HG03139 (cell line): ENCODE results near the gene SDK2.
"Not testable (repeated sequence)": the region's sequence is repeated elsewhere in the genome, so short reads cannot be mapped to it uniquely, and the experiment has no call there.

ENCODE experiments used
- ATAC-seq: cut with Tn5 transposase; IDR thresholded peaks from one replicate; pipeline ENCODE4 v1.9.1; 2021; ENCODE audit not compliant: unreplicated experiment

SDK2 gene

GRCh38 chr17:73313526-73314127 is 330.6 kb downstream of the SDK2 start:
- no peak for ATAC-seq

- ATAC-seq = not testable (repeated sequence)
These were observed 331.4 kb downstream of the SDK2 start for GRCh38 chr17:73312887-73313286.

- peak; percentile 85 for ATAC-seq
These were observed 332.2 kb downstream of the SDK2 start, which contains the start of gene CDC42EP4 for GRCh38 chr17:73311781-73312641. CDC42EP4 (minus strand) TSS chr17:73312001; CDS start chr17:73286500, 25,501 bp downstream.

- ATAC-seq = peak; percentile 4
These were observed 332.8 kb downstream of the SDK2 start for GRCh38 chr17:73311428-73311780.

GRCh38 chr17:73309727-73310596 is 334.3 kb downstream of the SDK2 start:
- no peak for ATAC-seq

GRCh38 chr17:73308959-73309358 is 335.3 kb downstream of the SDK2 start:
- not testable (repeated sequence) for ATAC-seq

GRCh38 chr17:73308017-73308823 is 336.0 kb downstream of the SDK2 start:
- ATAC-seq = no peak

GRCh38 chr17:73307130-73307529 is 337.1 kb downstream of the SDK2 start:
- no peak for ATAC-seq

GRCh38 chr17:73305845-73306836 is 338.1 kb downstream of the SDK2 start:
- no peak for ATAC-seq

GRCh38 chr17:73304971-73305812 is 339.1 kb downstream of the SDK2 start:
- no peak for ATAC-seq

- ATAC-seq = no peak
These were observed 339.8 kb downstream of the SDK2 start for GRCh38 chr17:73304438-73304837.

- ATAC-seq = no peak
These were observed 342.1 kb downstream of the SDK2 start for GRCh38 chr17:73302189-73302588.

- no peak for ATAC-seq
These were observed 342.9 kb downstream of the SDK2 start for GRCh38 chr17:73301369-73301768.

GRCh38 chr17:73300392-73300791 is 343.9 kb downstream of the SDK2 start:
- no peak for ATAC-seq

- ATAC-seq = no peak
These were observed 346.0 kb downstream of the SDK2 start for GRCh38 chr17:73297934-73298861.

GRCh38 chr17:73293480-73293911 is 350.7 kb downstream of the SDK2 start:
- ATAC-seq = no peak

- no peak for ATAC-seq
These were observed 351.2 kb downstream of the SDK2 start for GRCh38 chr17:73293031-73293430.
